ENCODE results near the gene CAMTA1. TPM values are rescaled to one million over a fixed set of nuclear protein-coding genes. Genes with fewer than 3 reads are reported as not detected.

CAMTA1 gene
- polyA plus RNA-seq, 1 donor (not counting 4 experiments of a cell fraction or from before 2014, with no cell fraction given), result 51.4 TPM

DNA sequence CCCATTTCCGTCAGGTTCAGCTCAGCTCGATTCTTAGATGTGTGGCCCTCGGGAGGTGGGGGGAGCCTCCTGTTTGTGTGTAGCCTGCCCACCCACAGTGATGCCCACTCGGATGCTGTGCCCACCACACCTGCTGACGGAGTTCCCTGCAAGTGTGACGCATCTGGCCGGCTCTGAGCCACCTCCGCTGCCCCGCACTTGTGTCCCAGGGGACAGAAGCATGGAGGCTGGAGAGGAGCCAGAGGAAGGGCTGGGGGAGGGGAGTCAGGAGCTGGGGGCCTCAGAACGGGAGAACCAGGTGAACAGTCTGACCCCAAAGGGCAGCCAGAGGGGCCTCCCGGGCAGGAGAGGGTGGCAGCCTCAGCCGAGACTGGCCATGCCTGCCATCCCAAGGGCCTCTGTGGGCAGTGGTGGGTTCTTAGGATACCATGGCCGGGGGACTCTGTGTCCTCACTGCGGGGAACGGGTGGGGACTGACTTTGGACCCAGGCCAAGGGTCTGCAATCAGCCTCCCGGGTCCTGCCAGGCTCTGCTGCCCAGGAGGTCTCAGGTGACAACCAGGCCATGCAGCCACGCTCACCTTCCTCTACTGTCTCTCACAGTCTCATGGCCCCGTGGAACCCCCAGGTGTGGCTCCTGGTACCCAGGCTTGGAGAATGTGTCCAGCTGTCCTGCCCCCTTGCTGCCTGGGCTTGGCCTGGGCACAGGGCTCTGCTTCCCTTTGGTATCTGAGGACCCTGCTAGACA, 718.6 kb downstream of the CAMTA1 start:
- Histone ChIP-seq H3K36me3 (ENCODE audit: control insufficient read depth in 2 of 2, extremely low read depth in 1 of 2, insufficient read depth in 2 of 2, low read length in 2 of 2) (no peaks in the 10 kb centered on the region), H4K20me1 (ENCODE audit: control insufficient read depth, extremely low read depth, insufficient read depth, low read length) (no peaks in the 10 kb centered on the region), H3K79me2 (ENCODE audit: control insufficient read depth, insufficient read depth, low read length) (no peaks in the 10 kb centered on the region), H3K4me3 (ENCODE audit: control insufficient read depth in 2 of 3, extremely low read depth in 1 of 3, insufficient read depth in 2 of 3, low read depth in 1 of 3, low read length in 3 of 3) (no peak overlapping the region), H3K27ac (ENCODE audit: control insufficient read depth, insufficient read depth, low read length) (no peak overlapping the region), H3K9me3 (ENCODE audit: control insufficient read depth, low read depth, low read length) (peaks cover 6% of the 10 kb centered on the region), H3K27me3 (ENCODE audit: control insufficient read depth, extremely low read depth, insufficient read depth, low read length) (no peaks in the 10 kb centered on the region), H3K4me1 (ENCODE audit: control insufficient read depth, extremely low read depth, insufficient read depth, low read length) (no peaks in the 10 kb centered on the region), H3K9ac (ENCODE audit: control insufficient read depth, extremely low read depth, insufficient read depth, low read length) (no peak overlapping the region), H2AFZ (ENCODE audit: control insufficient read depth, low read length) (no peak overlapping the region), H3K4me2 (ENCODE audit: control insufficient read depth, extremely low read depth, insufficient read depth, low read depth, low read length) (no peak overlapping the region), H3K9me1 (ENCODE audit: control insufficient read depth, extremely low read depth, insufficient read depth, low read length) (no peaks in the 10 kb centered on the region)
- DNase-seq (ENCODE audit: low read depth, low spot score), result no peak
- dilution Hi-C loops (cut with MboI; ENCODE audit: extremely low pct_ligation_motif_present, low sequenced_read_pairs), result no loop called here
- TF ChIP-seq, protein P1, sequence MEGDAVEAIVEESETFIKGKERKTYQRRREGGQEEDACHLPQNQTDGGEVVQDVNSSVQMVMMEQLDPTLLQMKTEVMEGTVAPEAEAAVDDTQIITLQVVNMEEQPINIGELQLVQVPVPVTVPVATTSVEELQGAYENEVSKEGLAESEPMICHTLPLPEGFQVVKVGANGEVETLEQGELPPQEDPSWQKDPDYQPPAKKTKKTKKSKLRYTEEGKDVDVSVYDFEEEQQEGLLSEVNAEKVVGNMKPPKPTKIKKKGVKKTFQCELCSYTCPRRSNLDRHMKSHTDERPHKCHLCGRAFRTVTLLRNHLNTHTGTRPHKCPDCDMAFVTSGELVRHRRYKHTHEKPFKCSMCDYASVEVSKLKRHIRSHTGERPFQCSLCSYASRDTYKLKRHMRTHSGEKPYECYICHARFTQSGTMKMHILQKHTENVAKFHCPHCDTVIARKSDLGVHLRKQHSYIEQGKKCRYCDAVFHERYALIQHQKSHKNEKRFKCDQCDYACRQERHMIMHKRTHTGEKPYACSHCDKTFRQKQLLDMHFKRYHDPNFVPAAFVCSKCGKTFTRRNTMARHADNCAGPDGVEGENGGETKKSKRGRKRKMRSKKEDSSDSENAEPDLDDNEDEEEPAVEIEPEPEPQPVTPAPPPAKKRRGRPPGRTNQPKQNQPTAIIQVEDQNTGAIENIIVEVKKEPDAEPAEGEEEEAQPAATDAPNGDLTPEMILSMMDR (optimal IDR thresholded peaks at IDR 0.05 in 1 of 3, IDR thresholded peaks at IDR 0.05 in 1 of 3, conservative IDR thresholded peaks at IDR 0.05 in 1 of 3; ENCODE audit: extremely low read depth in 1 of 3, insufficient read depth in 2 of 3, low read length in 3 of 3), result no peak
- TF ChIP-seq EZH2 (IDR thresholded peaks at IDR 0.05; ENCODE audit: low read length), result no peak
- FAIRE-seq, result no peak

DNA sequence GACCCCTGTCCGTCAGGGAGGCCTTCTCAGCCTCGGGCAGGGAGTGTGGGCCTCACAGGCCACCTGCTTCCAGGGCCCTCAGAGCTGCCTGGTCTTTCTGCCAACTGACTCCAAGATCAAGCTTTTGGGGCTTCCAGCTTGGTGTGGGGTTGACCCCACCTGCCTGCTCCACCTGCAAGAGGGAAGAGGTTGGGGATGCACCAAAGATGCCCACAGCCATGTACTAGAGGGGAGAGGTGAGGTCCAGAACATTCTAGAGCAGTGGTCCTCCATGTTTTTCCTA, 719.1 kb downstream of the CAMTA1 start:
- TF ChIP-seq, protein P1 (optimal IDR thresholded peaks at IDR 0.05 in 1 of 3, IDR thresholded peaks at IDR 0.05 in 1 of 3, conservative IDR thresholded peaks at IDR 0.05 in 1 of 3; ENCODE audit: extremely low read depth in 1 of 3, insufficient read depth in 2 of 3, low read length in 3 of 3), result no peak
- no peak for TF ChIP-seq EZH2 (IDR thresholded peaks at IDR 0.05; ENCODE audit: low read length)
- no peaks in the 10 kb centered on the region for H4K20me1 ChIP-seq (ENCODE audit: control insufficient read depth, extremely low read depth, insufficient read depth, low read length)
- H3K79me2 ChIP-seq (ENCODE audit: control insufficient read depth, insufficient read depth, low read length), result no peaks in the 10 kb centered on the region
- H3K9me1 ChIP-seq (ENCODE audit: control insufficient read depth, extremely low read depth, insufficient read depth, low read length), result no peaks in the 10 kb centered on the region
- no peak overlapping the region for H3K27ac ChIP-seq (ENCODE audit: control insufficient read depth, insufficient read depth, low read length)
- no peak overlapping the region for H3K4me2 ChIP-seq (ENCODE audit: control insufficient read depth, extremely low read depth, insufficient read depth, low read depth, low read length)
- no peak overlapping the region for H2AFZ ChIP-seq (ENCODE audit: control insufficient read depth, low read length)
- no peaks in the 10 kb centered on the region for H3K27me3 ChIP-seq (ENCODE audit: control insufficient read depth, extremely low read depth, insufficient read depth, low read length)
- no peak for FAIRE-seq
- H3K9me3 ChIP-seq (ENCODE audit: control insufficient read depth, low read depth, low read length), result peaks cover 4% of the 10 kb centered on the region
- H3K4me1 ChIP-seq (ENCODE audit: control insufficient read depth, extremely low read depth, insufficient read depth, low read length), result no peaks in the 10 kb centered on the region
- no peak for DNase-seq (ENCODE audit: low read depth, low spot score)
- no peaks in the 10 kb centered on the region for H3K36me3 ChIP-seq (ENCODE audit: control insufficient read depth in 2 of 2, extremely low read depth in 1 of 2, insufficient read depth in 2 of 2, low read length in 2 of 2)
- dilution Hi-C loops (cut with MboI; ENCODE audit: extremely low pct_ligation_motif_present, low sequenced_read_pairs), result no loop called here
- no peak overlapping the region for H3K4me3 ChIP-seq (ENCODE audit: control insufficient read depth in 2 of 3, extremely low read depth in 1 of 3, insufficient read depth in 2 of 3, low read depth in 1 of 3, low read length in 3 of 3)
- H3K9ac ChIP-seq (ENCODE audit: control insufficient read depth, extremely low read depth, insufficient read depth, low read length), result no peak overlapping the region

Measured in keratinocyte (primary cell).